HEK293T (cell line): ENCODE measurements around the gene ZCCHC14.
"Not testable (repeated sequence)": the region's sequence is repeated elsewhere in the genome, so short reads cannot be mapped to it uniquely, and the experiment has no call there.

Experiments
- CTBP1 ChIP-seq: fragments of 450-650 bp; IDR thresholded peaks from 2 replicates; pipeline ENCODE4 v1.6.1; 2016; ENCODE audit warnings: borderline replicate concordance
- ELF4 ChIP-seq: fragments of 450-650 bp; IDR thresholded peaks from 2 replicates; pipeline ENCODE4 v1.6.1; 2017; ENCODE audit warnings: antibody characterized with exemption
- FOXA1 ChIP-seq: fragments of 450-650 bp; IDR thresholded peaks from 2 replicates; pipeline ENCODE4 v1.6.1; 2016; ENCODE audit warnings: mild to moderate bottlenecking
- FOXK2 ChIP-seq: fragments of 450-650 bp; IDR thresholded peaks from 2 replicates; pipeline ENCODE4 v1.6.1; 2016; ENCODE audit warnings: mild to moderate bottlenecking
- FOXM1 ChIP-seq: fragments of 450-650 bp; IDR thresholded peaks from 2 replicates; pipeline ENCODE4 v1.6.1; 2017; ENCODE audit warnings: mild to moderate bottlenecking, borderline replicate concordance
- HDGF ChIP-seq: fragments of 450-650 bp; IDR thresholded peaks from 2 replicates; pipeline ENCODE4 v1.6.1; 2017; ENCODE audit warnings: antibody characterized with exemption, borderline replicate concordance
- LEF1 ChIP-seq: fragments of 450-650 bp; IDR thresholded peaks from 2 replicates; pipeline ENCODE4 v1.6.1; 2017; ENCODE audit warnings: mild to moderate bottlenecking, borderline replicate concordance
- NFRKB ChIP-seq: fragments of 450-650 bp; IDR thresholded peaks from 2 replicates; pipeline ENCODE4 v1.6.1; 2016; ENCODE audit warnings: mild to moderate bottlenecking, moderate library complexity
- PKNOX1 ChIP-seq: fragments of 450-650 bp; IDR thresholded peaks from 2 replicates; pipeline ENCODE4 v1.6.1; 2016
- SP1 ChIP-seq: fragments of 450-650 bp; IDR thresholded peaks from 2 replicates; pipeline ENCODE4 v1.6.1; 2017
- ZNF384 ChIP-seq: fragments of 450-650 bp; IDR thresholded peaks from 2 replicates; pipeline ENCODE4 v1.6.1; 2016

GRCh38 chr16:87509778-87510177, 17.0 kb upstream of the ZCCHC14 start:
- TF ChIP-seq LEF1, CTBP1, ZNF384, FOXM1, FOXA1, SP1, HDGF, ELF4, NFRKB, PKNOX1, FOXK2: not testable (repeated sequence)
